HepG2 (cell line): ENCODE measurements around the gene ZNF225. TPM values are rescaled to one million over a fixed set of nuclear protein-coding genes. Genes with fewer than 3 reads are reported as not detected.

ENCODE experiments used
- BHLHE40 ChIP-seq: IDR thresholded peaks from 2 replicates; pipeline ENCODE4 v1.6.1; 2011; ENCODE audit warnings: low read length, improper control_type of control experiment
- CREB3 ChIP-seq: sonication (generic); formaldehyde crosslinking; IDR thresholded peaks from 2 replicates; pipeline ENCODE4 v1.5.0; 2020; ENCODE audit warnings: missing genetic modification reagents
- FOXA1 ChIP-seq, 2 experiments: fragments of 450-650 bp in 1 of 2; sonication (generic) in 1 of 2; formaldehyde crosslinking in 1 of 2; IDR thresholded peaks; 2 replicates each; pipeline versions ENCODE4 v1.4.0 to v1.6.1; 2016 to 2020; ENCODE audit warnings: missing genetic modification reagents in 1 of 2
- FOXO1 ChIP-seq: sonication (generic); formaldehyde crosslinking; IDR thresholded peaks from 2 replicates; pipeline ENCODE4 v1.4.0; 2020; ENCODE audit warnings: missing genetic modification reagents
- HES4 ChIP-seq: sonication (generic); formaldehyde crosslinking; IDR thresholded peaks from 2 replicates; pipeline ENCODE4 v1.9.0; 2021; ENCODE audit warnings: mild to moderate bottlenecking, missing genetic modification reagents, borderline replicate concordance
- IKZF1 ChIP-seq: fragments of 450-650 bp; IDR thresholded peaks from 2 replicates; pipeline ENCODE4 v1.7.1; 2016
- IKZF4 ChIP-seq: sonication (generic); formaldehyde crosslinking; IDR thresholded peaks from 2 replicates; pipeline ENCODE4 v1.5.1; 2020; ENCODE audit warnings: borderline replicate concordance, mild to moderate bottlenecking, low read depth, missing genetic modification reagents; ENCODE audit errors: not compliant biosample characterization
- MZF1 ChIP-seq: sonication (generic); formaldehyde crosslinking; IDR thresholded peaks from 2 replicates; pipeline ENCODE4 v1.8.1; 2023; ENCODE audit warnings: mild to moderate bottlenecking, missing genetic modification reagents, borderline replicate concordance
- NR3C1 ChIP-seq: sonication (generic); formaldehyde crosslinking; IDR thresholded peaks from 2 replicates; pipeline ENCODE4 v1.4.0; 2020; ENCODE audit warnings: missing genetic modification reagents
- PATZ1 ChIP-seq: sonication (generic); formaldehyde crosslinking; IDR thresholded peaks from 2 replicates; pipeline ENCODE4 v1.4.0; 2020; ENCODE audit warnings: missing genetic modification reagents
- PRMT3 ChIP-seq: sonication (generic); formaldehyde crosslinking; IDR thresholded peaks from 2 replicates; pipeline ENCODE4 v1.8.1; 2022; ENCODE audit warnings: low read depth, mild to moderate bottlenecking, moderate library complexity, missing genetic modification reagents, borderline replicate concordance
- SETDB1 ChIP-seq: sonication (generic); formaldehyde crosslinking; IDR thresholded peaks from 2 replicates; pipeline ENCODE4 v1.5.1; 2020; ENCODE audit warnings: missing genetic modification reagents, mild to moderate bottlenecking, borderline replicate concordance
- SP140L ChIP-seq: sonication (generic); formaldehyde crosslinking; IDR thresholded peaks from 2 replicates; pipeline ENCODE4 v1.4.0; 2020; ENCODE audit warnings: missing genetic modification reagents, borderline replicate concordance
- TOE1 ChIP-seq: sonication (generic); formaldehyde crosslinking; IDR thresholded peaks from 2 replicates; pipeline ENCODE4 v1.4.0; 2020; ENCODE audit warnings: mild to moderate bottlenecking, missing genetic modification reagents
- ZBTB3 ChIP-seq: sonication (generic); formaldehyde crosslinking; IDR thresholded peaks from 2 replicates; pipeline ENCODE4 v1.4.0; 2020; ENCODE audit warnings: low read depth, mild to moderate bottlenecking, moderate library complexity, missing genetic modification reagents, borderline replicate concordance
- ZBTB7A ChIP-seq: sonication (generic); formaldehyde crosslinking; IDR thresholded peaks from 2 replicates; pipeline ENCODE4 v1.8.0; 2022; ENCODE audit warnings: mild to moderate bottlenecking, missing genetic modification reagents
- ZNF263 ChIP-seq: sonication (generic); formaldehyde crosslinking; IDR thresholded peaks from 2 replicates; pipeline ENCODE4 v1.4.0; 2020; ENCODE audit warnings: missing genetic modification reagents
- ZNF350 ChIP-seq: sonication (generic); formaldehyde crosslinking; IDR thresholded peaks from 2 replicates; pipeline ENCODE4 v1.4.0; 2020; ENCODE audit warnings: mild to moderate bottlenecking, low read depth, missing genetic modification reagents, borderline replicate concordance
- ZNF513 ChIP-seq: sonication (generic); formaldehyde crosslinking; conservative IDR thresholded peaks from 2 replicates; pipeline ENCODE4 v1.5.0; 2020; ENCODE audit warnings: missing genetic modification reagents
- ZNF709 ChIP-seq: sonication (generic); formaldehyde crosslinking; IDR thresholded peaks from 2 replicates; pipeline ENCODE4 v1.5.0; 2020; ENCODE audit warnings: mild to moderate bottlenecking, missing genetic modification reagents
- ZNF816 ChIP-seq: sonication (generic); formaldehyde crosslinking; IDR thresholded peaks from 2 replicates; pipeline ENCODE4 v1.8.0; 2022; ENCODE audit warnings: missing genetic modification reagents, mild to moderate bottlenecking, borderline replicate concordance
- polyA plus RNA-seq, 8 experiments: library from polyadenylated mRNA; depleted of rRNA in 3 of 8; stranded (reverse) in 7 of 8; unstranded in 1 of 8; fragments of >200 nt; fragmentation: Illumina TruSeq in 4 of 8; extraction: Trizol in 4 of 8; gene quantifications; 2 replicates each; pipeline versions ENCODE4 v1.2.1 to v1.2.3, GENCODE V29; 2011 to 2016; ENCODE audit warnings: low read depth in 4 of 8, missing spikeins in 1 of 8, mixed read lengths in 1 of 8; ENCODE audit not compliant: insufficient read depth in 1 of 8
- total RNA-seq, 5 experiments: library from RNA; depleted of rRNA; stranded (reverse); fragments of >200 nt; fragmentation: Illumina TruSeq; extraction: Trizol; gene quantifications; 2 replicates each; pipeline ENCODE4 v1.2.3, GENCODE V29; 2016; ENCODE audit warnings: low read depth in 1 of 5
- TF ChIP-seq, protein P1 (sequence below): sonication (generic); formaldehyde crosslinking; IDR thresholded peaks from 2 replicates; pipeline ENCODE4 v1.5.0; 2020; ENCODE audit warnings: missing genetic modification reagents
- TF ChIP-seq, protein P2 (sequence below): sonication (generic); formaldehyde crosslinking; IDR thresholded peaks from 2 replicates; pipeline ENCODE4 v1.4.0; 2020; ENCODE audit warnings: missing genetic modification reagents

The ZNF225 gene
- total and polyA plus RNA-seq, 2 of the 13 experiments (the other 11 are each of a cell fraction or from before 2014, with no cell fraction given), result 0.87 to 3.3 TPM

- TF ChIP-seq, protein P1, sequence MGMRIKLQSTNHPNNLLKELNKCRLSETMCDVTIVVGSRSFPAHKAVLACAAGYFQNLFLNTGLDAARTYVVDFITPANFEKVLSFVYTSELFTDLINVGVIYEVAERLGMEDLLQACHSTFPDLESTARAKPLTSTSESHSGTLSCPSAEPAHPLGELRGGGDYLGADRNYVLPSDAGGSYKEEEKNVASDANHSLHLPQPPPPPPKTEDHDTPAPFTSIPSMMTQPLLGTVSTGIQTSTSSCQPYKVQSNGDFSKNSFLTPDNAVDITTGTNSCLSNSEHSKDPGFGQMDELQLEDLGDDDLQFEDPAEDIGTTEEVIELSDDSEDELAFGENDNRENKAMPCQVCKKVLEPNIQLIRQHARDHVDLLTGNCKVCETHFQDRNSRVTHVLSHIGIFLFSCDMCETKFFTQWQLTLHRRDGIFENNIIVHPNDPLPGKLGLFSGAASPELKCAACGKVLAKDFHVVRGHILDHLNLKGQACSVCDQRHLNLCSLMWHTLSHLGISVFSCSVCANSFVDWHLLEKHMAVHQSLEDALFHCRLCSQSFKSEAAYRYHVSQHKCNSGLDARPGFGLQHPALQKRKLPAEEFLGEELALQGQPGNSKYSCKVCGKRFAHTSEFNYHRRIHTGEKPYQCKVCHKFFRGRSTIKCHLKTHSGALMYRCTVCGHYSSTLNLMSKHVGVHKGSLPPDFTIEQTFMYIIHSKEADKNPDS, result no peak
- TF ChIP-seq IKZF4 (CRISPR knock-in tag), result no peak
- TF ChIP-seq MZF1 (CRISPR knock-in tag), result no peak
- no peak for TF ChIP-seq FOXA1 (IDR thresholded peaks at IDR 0.05)
- no peak for TF ChIP-seq FOXA1 (CRISPR knock-in tag; IDR thresholded peaks at IDR 0.05)
- TF ChIP-seq SETDB1, result no peak
- no peak for TF ChIP-seq PRMT3
- TF ChIP-seq HES4 (CRISPR knock-in tag), result no peak
- peak; percentile 22; the same call in 1 of the 2 replicates for TF ChIP-seq ZNF263 (CRISPR knock-in tag)
- no peak for TF ChIP-seq SP140L (CRISPR knock-in tag)
- TF ChIP-seq ZBTB3 (CRISPR knock-in tag), result no peak
- no peak for TF ChIP-seq NR3C1
- no peak for TF ChIP-seq CREB3
- TF ChIP-seq ZBTB7A, result no peak
- TF ChIP-seq BHLHE40, result no peak
- no peak for TF ChIP-seq ZNF816
- peak; percentile 80 for TF ChIP-seq ZNF350 (CRISPR knock-in tag)
- TF ChIP-seq, protein P2, sequence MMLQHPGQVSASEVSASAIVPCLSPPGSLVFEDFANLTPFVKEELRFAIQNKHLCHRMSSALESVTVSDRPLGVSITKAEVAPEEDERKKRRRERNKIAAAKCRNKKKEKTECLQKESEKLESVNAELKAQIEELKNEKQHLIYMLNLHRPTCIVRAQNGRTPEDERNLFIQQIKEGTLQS (CRISPR knock-in tag), result 0 out of 2 replicates have a peak, but pooled peaks have one; percentile 44
- TF ChIP-seq ZNF709 (CRISPR knock-in tag), result peak; percentile 72
- peak; percentile 86 for TF ChIP-seq PATZ1 (CRISPR knock-in tag)
- TF ChIP-seq FOXO1 (CRISPR knock-in tag), result peak; percentile 49; the same call in 1 of the 2 replicates
- no peak for TF ChIP-seq ZNF513
- no peak for TF ChIP-seq IKZF1
- no peak for TF ChIP-seq TOE1
Measured at GRCh38 chr19:44071824-44072542, 41.2 kb upstream of the ZNF225 start, which contains the start of gene ZNF284 (continued).
